MM.1S (cell line): ENCODE results near the gene DRD1.

Experiments
- DNase-seq: peaks from one replicate; pipeline ENCODE4 v3.0.0-alpha.2; 2015
- H2AFZ ChIP-seq: fragments of 300-600 bp; sonication (generic); 2 replicates; pipeline ENCODE4 v1.6.0; 2016; ENCODE audit warnings: antibody characterized with exemption, low read length
- H3F3A ChIP-seq: fragments of 300-600 bp; sonication (generic); 2 replicates; pipeline ENCODE4 v1.6.1; 2016; ENCODE audit warnings: mild to moderate bottlenecking, antibody characterized with exemption, low read length, moderate library complexity, mixed read lengths; ENCODE audit not compliant: insufficient read depth
- H3K27ac ChIP-seq: fragments of 300-600 bp; sonication (generic); 2 replicates; pipeline ENCODE4 v1.5.1; 2016; ENCODE audit warnings: mild to moderate bottlenecking, low read length
- H3K27me3 ChIP-seq: fragments of 300-600 bp; sonication (generic); replicated peaks from 2 replicates; pipeline ENCODE4 v1.6.0; 2016; ENCODE audit warnings: low read length; ENCODE audit not compliant: insufficient read depth
- H3K36me3 ChIP-seq: fragments of 300-600 bp; sonication (generic); replicated peaks from 2 replicates; pipeline ENCODE4 v1.6.1; 2016; ENCODE audit warnings: mild to moderate bottlenecking, low read length, mixed read lengths; ENCODE audit not compliant: insufficient read depth
- H3K4me1 ChIP-seq: fragments of 300-600 bp; sonication (generic); 2 replicates; pipeline ENCODE4 v1.6.1; 2016; ENCODE audit warnings: low read length, mixed read lengths
- H3K4me2 ChIP-seq: fragments of 300-600 bp; sonication (generic); 2 replicates; pipeline ENCODE4 v1.6.0; 2016; ENCODE audit warnings: low read depth, low read length
- H3K4me3 ChIP-seq: fragments of 300-600 bp; sonication (generic); 2 replicates; pipeline ENCODE4 v1.5.1; 2016; ENCODE audit warnings: low read length, mixed read lengths
- H3K79me2 ChIP-seq: fragments of 300-600 bp; sonication (generic); 2 replicates; pipeline ENCODE4 v1.6.1; 2016; ENCODE audit warnings: mixed run types, low read length, mixed read lengths
- H3K9ac ChIP-seq: fragments of 300-600 bp; sonication (generic); 2 replicates; pipeline ENCODE4 v1.6.1; 2016; ENCODE audit warnings: low read length, mixed read lengths
- H3K9me2 ChIP-seq: fragments of 300-600 bp; sonication (generic); replicated peaks from 2 replicates; pipeline ENCODE4 v1.6.1; 2016; ENCODE audit warnings: mild to moderate bottlenecking, low read length, mixed read lengths; ENCODE audit not compliant: insufficient read depth
- H3K9me3 ChIP-seq: fragments of 300-600 bp; sonication (generic); replicated peaks from 2 replicates; pipeline ENCODE4 v1.6.1; 2016; ENCODE audit warnings: mild to moderate bottlenecking, low read length, mixed read lengths; ENCODE audit not compliant: insufficient read depth
- H4K20me1 ChIP-seq: fragments of 300-600 bp; sonication (generic); 2 replicates; pipeline ENCODE4 v1.6.1; 2016; ENCODE audit warnings: mild to moderate bottlenecking, low read length, moderate library complexity, mixed read lengths; ENCODE audit not compliant: insufficient read depth
- EZH2 ChIP-seq: fragments of 300-600 bp; sonication (generic); optimal IDR thresholded peaks from 2 replicates; pipeline ENCODE3; 2017; ENCODE audit warnings: low read depth, mild to moderate bottlenecking, antibody characterized with exemption, low read length, mixed read lengths
- EZH2phosphoT487 ChIP-seq: fragments of 300-600 bp; sonication (generic); IDR thresholded peaks from 2 replicates; pipeline ENCODE4 v1.6.1; 2018; ENCODE audit warnings: antibody characterized with exemption, low read length
- TF ChIP-seq, protein P1 (sequence below): fragments of 300-600 bp; sonication (generic); IDR thresholded peaks from 2 replicates; pipeline ENCODE4 v1.5.1; 2016; ENCODE audit warnings: antibody characterized with exemption, low read length, mixed read lengths

Gene DRD1

GRCh38 chr5:175466700-175467318 is 22.8 kb upstream of the DRD1 start:
- H3K36me3 ChIP-seq: no peaks in the 10 kb centered on the region
- no peaks in the 10 kb centered on the region for H3K9me2 ChIP-seq
- no peaks in the 10 kb centered on the region for H3K9me3 ChIP-seq
- no peak overlapping the region for H2AFZ ChIP-seq
- no peaks in the 10 kb centered on the region for H4K20me1 ChIP-seq
- no peak overlapping the region for H3K27ac ChIP-seq
- TF ChIP-seq, protein P1, sequence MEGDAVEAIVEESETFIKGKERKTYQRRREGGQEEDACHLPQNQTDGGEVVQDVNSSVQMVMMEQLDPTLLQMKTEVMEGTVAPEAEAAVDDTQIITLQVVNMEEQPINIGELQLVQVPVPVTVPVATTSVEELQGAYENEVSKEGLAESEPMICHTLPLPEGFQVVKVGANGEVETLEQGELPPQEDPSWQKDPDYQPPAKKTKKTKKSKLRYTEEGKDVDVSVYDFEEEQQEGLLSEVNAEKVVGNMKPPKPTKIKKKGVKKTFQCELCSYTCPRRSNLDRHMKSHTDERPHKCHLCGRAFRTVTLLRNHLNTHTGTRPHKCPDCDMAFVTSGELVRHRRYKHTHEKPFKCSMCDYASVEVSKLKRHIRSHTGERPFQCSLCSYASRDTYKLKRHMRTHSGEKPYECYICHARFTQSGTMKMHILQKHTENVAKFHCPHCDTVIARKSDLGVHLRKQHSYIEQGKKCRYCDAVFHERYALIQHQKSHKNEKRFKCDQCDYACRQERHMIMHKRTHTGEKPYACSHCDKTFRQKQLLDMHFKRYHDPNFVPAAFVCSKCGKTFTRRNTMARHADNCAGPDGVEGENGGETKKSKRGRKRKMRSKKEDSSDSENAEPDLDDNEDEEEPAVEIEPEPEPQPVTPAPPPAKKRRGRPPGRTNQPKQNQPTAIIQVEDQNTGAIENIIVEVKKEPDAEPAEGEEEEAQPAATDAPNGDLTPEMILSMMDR: no peak
- no peak for TF ChIP-seq EZH2
- TF ChIP-seq EZH2phosphoT487: no peak
- no peak overlapping the region for H3K4me2 ChIP-seq
- H3F3A ChIP-seq: peaks cover 15% of the 10 kb centered on the region
- H3K4me1 ChIP-seq: peaks cover 21% of the 10 kb centered on the region
- H3K9ac ChIP-seq: no peak overlapping the region
- DNase-seq: no peak
- H3K4me3 ChIP-seq: no peak overlapping the region
- no peaks in the 10 kb centered on the region for H3K79me2 ChIP-seq
- no peaks in the 10 kb centered on the region for H3K27me3 ChIP-seq

DNA sequence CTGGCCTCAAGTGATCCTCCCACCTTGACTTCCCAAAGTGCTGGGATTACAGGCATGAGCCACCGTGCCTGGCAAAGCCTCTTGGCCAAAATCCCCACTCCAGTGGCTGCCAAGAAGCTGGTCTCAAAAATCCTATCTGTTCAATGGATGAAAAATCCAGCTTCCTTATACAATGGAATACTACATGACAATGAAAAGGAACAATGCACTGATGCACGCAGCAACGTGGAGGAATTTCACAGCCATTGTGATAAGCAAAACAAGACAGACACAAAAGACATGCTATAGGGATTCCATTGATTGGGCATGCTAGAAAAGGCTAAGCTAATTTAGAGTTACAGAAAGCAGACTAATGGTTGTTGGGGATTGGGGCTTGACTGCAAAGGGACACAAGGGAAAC is 21.3 kb upstream of the DRD1 start:
- TF ChIP-seq EZH2phosphoT487 (no peak), EZH2 (no peak)
- TF ChIP-seq, protein P1: no peak
- no peaks in the 10 kb centered on the region for H3K9me3 ChIP-seq
- no peak overlapping the region for H3K9ac ChIP-seq
- no peaks in the 10 kb centered on the region for H3K9me2 ChIP-seq
- no peaks in the 10 kb centered on the region for H3K79me2 ChIP-seq
- no peak overlapping the region for H3K4me3 ChIP-seq
- no peak overlapping the region for H2AFZ ChIP-seq
- no peaks in the 10 kb centered on the region for H3K27me3 ChIP-seq
- H3K36me3 ChIP-seq: no peaks in the 10 kb centered on the region
- no peak for DNase-seq
- H4K20me1 ChIP-seq: no peaks in the 10 kb centered on the region
- H3K4me2 ChIP-seq: no peak overlapping the region
- no peak overlapping the region for H3K27ac ChIP-seq
- peaks cover 15% of the 10 kb centered on the region for H3F3A ChIP-seq
- peaks cover 21% of the 10 kb centered on the region for H3K4me1 ChIP-seq

GRCh38 chr5:175464942-175465233 is 20.9 kb upstream of the DRD1 start:
- Histone ChIP-seq H3K79me2 (no peaks in the 10 kb centered on the region), H2AFZ (peak overlapping the region; percentile 28), H3K9me3 (no peaks in the 10 kb centered on the region), H4K20me1 (no peaks in the 10 kb centered on the region), H3K9ac (no peak overlapping the region), H3K4me3 (no peak overlapping the region), H3K27me3 (no peaks in the 10 kb centered on the region), H3K4me2 (peak overlapping the region; percentile 16; the same call in 1 of the 2 replicates), H3K4me1 (peaks cover 21% of the 10 kb centered on the region), H3K27ac (no peak overlapping the region), H3F3A (peaks cover 15% of the 10 kb centered on the region), H3K9me2 (no peaks in the 10 kb centered on the region), H3K36me3 (no peaks in the 10 kb centered on the region)
- no peak for DNase-seq
- TF ChIP-seq, protein P1: no peak
- TF ChIP-seq EZH2phosphoT487 (no peak), EZH2 (no peak)
